ENCODE data around the gene GPALPP1.
"Not testable (repeated sequence)": the region's sequence is repeated elsewhere in the genome, so short reads cannot be mapped to it uniquely, and the experiment has no call there.

The GPALPP1 gene

DNA sequence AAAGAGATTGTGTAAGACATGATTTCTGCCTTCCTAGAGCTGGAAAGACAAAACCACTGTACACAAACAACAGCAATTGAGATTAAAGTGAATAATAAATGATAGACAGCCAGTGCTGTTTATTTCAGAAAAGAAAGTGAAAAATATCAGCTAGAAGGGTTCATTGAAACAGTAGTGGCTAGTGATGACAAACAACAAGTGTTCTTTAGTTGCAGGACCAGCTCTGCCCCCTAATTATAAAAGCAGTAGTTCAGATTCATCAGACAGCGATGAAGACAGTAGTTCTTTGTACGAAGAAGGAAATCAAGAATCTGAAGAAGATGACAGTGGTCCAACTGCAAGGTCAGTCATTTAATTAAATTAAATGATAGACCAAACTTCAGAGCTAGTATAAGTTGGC, 14.8 kb downstream of the GPALPP1 start:
- in situ Hi-C loops (cut with HindIII; ENCODE audit: low sequenced_read_pairs) = no loop called here

DNA sequence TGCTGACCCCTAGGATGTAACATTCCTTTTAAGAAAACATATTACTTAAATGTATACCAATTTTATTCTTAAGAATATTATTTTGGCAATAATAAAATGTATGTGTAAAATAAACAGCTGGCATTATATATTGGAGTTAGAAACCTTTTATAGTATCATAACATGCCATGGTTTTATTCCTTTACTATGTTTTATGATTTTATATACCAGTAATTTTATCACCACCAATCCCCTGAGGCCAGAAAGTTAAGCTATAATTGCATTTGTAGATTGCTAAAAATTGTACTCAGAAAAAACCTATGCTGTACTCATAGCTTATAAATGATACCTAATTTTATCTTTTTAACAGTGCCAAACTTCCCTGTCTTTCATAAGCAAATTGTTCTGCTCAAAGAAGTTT, 17.9 kb downstream of the GPALPP1 start:
- in situ Hi-C loops (cut with HindIII; ENCODE audit: low sequenced_read_pairs) = no loop called here

DNA sequence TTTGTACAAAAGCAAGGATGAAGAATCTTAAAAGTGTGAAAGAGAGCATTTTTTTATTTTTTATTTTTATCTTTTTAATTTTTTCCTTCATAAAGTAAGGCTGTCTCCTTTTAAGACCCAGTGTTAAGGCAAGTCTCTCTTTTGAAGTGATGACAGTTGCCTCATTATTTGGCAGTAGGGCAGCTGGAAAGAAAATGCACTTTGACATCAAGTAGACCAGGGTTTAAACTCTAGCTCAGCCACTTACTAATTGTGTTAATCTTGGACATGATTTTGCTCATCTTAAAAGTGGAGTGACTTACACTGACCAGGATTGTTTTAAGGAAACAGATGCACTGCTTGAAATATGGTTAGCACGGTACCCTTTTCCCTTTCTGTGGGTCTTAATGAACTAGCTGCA, 18.5 kb downstream of the GPALPP1 start:
- in situ Hi-C loops (cut with HindIII; ENCODE audit: low sequenced_read_pairs) = no loop called here

DNA sequence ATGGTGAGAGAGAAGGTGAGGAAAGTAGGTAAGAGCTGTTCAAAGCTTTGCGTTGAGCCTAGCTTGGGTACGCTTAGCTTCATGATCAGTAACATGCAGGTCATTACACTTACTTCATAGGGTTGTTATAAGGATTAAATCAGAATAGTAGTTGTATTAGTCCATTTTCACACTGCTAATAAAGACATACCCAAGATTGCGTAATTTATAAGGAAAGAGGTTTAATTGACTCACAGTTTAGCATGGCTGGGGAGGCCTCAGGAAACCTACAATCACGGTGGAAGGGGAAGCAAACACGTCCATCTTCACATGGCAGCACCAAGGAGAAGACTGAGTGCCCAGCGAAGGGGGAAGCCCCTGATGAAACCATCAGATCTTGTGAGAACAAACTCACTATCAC, 21.9 kb downstream of the GPALPP1 start:
- in situ Hi-C loops (cut with HindIII; ENCODE audit: low sequenced_read_pairs) = no loop called here

DNA sequence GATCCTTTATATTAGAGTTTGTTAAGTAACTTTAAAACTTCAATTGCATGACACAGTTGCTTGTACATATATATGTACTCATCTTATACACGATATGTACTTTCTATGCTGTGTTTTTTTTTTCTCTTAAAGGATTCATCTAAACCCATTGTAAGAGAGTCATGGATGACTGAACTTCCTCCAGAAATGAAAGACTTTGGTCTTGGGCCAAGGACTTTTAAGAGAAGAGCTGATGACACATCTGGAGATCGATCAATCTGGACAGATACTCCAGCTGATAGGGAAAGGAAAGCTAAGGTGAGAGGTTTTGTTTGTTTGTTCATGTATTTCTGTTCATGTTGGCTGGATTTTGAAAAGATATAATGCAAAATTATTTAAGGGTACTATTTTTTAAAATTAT, 26.0 kb downstream of the GPALPP1 start:
- in situ Hi-C loops (cut with HindIII; ENCODE audit: low sequenced_read_pairs) = no loop called here

DNA sequence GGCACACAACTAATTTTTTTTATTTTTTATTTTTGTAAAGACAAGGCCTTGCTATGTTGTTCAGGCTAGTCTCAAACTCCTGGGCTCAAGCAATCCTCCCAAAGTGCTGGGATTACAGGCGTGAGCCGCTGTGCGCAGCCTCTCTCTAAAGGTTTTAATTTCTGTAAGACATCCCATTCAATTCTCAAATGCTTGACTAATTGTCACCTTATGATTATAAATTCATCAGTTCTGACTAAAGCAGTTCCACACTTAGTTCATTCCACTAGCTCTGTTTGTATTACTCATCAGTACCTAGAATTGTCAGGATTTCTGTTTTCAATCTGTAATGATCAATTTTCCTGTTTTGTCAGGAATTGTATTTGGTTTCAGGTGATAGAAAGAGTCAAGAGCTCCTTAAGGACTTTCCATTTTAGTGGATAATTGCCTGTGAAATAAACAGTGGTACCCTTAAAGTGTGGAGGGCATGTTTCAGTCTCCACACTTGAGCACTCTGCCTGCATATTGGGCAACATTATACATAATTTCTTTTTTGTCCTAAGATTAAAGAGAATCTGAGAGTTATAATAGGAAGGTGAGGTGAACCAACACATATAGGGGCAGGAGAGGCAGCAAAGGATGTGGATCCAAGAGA, 27.6 kb downstream of the GPALPP1 start:
- in situ Hi-C loops (cut with HindIII; ENCODE audit: low sequenced_read_pairs) = no loop called here

DNA sequence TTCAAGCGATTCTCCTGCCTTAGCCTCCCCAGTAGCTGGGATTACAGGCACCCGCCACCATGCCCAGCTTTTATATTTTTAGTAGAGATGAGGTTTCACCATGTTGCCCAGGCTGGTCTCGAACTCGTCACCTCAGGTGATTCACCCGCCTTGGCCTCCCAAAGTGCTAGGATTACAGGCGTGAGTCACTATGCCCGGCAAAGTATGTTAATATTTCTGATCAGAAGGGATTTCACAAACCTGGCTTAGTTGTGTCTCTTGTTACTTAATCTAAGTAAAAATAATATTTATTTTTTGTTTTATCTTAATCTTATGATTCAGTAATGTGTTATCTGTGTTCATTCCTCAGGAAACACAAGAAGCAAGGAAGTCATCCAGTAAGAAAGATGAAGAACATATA, 30.6 kb downstream of the GPALPP1 start:
- in situ Hi-C loops (cut with HindIII; ENCODE audit: low sequenced_read_pairs) = not testable (repeated sequence)

DNA sequence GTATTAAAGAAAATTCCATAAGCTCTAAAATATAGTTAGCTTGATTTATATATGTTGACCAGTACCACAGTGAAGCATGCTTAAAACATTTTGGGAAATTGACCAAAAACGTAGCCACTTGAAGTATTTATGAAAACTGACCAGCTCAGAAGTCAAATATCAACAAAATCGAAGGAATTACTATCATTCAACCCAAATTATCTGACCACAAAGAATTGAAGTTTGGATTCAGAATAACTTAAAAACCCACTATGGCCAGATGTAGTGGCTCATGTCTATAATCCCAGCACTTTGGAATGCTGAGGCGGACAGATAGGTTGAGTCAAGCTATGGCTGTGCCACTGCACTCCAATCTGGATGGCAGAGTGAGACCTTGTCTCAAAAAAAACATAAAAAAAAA, 31.9 kb downstream of the GPALPP1 start:
- in situ Hi-C loops (cut with HindIII; ENCODE audit: low sequenced_read_pairs) = no loop called here

DNA sequence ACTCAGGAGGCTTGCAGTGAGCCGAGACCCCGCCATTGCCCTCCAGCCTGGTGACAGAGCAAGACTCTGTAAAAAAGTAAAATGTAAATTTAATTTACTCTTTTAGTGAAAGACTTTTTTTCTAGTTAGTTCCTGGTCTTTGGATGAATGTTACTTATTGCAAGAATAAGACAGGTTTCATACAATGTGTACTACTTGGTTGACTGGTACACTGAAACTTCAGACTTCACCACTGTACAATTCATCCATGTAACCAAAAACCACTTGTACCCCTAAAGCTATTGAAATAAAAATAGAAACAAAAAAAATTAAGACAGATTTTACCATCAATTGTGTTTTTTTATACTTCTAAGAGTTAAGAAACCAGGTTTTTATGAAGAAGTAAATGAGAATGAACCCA, 35.5 kb downstream of the GPALPP1 start:
- in situ Hi-C loops (cut with HindIII; ENCODE audit: low sequenced_read_pairs) = loop anchor here (25.0 kb wide), 1 partner anchor 237 kb away; no protein-coding TSS in a partner anchor

DNA sequence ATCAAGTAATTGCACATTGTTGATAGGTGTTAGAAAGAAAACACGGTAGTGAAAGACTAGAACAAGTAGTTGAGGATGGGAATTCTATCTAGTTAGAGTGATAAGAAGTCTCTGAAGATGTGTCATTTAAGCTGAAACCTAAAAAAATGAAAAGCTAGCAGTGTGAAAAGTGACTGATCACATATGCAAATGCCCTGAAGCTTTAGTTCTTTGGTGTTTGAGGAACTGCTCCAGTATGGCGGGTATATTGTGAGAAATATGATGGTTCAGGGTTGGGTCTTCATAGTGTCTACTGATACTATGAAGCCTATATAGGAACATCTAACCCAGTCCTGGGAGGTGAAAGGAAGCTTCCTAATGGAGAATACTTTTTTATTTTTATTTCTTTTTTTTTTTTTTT, 45.0 kb downstream of the GPALPP1 start:
- in situ Hi-C loops (cut with HindIII; ENCODE audit: low sequenced_read_pairs) = loop anchor here (25.0 kb wide), 1 partner anchor 228 kb away; no protein-coding TSS in a partner anchor

DNA sequence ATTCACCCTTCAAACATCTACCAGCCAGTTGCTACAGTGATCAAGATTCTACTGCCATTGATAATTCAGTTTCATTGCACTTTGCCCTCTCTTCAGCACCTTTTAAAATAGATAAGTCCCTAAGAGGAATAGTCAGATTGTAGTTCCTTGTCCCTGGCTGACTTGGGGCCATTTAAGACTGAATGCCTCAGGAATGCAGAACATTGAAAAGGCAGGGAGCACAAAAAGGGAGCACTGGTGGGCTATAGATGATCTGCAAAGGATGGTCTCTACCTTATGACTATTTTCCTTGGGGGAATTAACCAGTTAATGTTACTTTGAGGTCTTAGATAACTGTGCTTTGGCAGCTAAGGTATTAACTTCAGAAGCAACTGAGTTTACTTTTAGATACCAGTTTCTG, 46.9 kb downstream of the GPALPP1 start:
- in situ Hi-C loops (cut with HindIII; ENCODE audit: low sequenced_read_pairs) = loop anchor here (25.0 kb wide), 1 partner anchor 226 kb away; no protein-coding TSS in a partner anchor

DNA sequence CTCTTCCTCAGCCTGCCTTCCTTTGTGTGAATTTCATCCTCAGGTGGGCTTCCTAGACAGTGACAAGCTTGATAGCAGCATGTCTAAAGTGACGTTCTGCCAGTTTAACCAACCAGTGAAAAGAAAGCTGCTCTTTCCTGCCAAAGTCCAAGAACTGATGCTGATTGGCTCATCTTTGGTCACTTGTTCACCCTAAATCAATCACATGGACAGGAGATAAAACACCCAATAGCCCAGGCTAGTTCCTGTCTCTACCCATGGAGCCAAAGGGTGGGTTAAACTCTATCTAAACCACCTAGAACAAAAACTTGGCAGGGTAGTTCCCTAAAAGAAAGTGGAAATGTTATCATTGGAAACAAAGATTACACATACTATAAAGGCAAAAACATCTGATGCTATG, 50.8 kb downstream of the GPALPP1 start:
- in situ Hi-C loops (cut with HindIII; ENCODE audit: low sequenced_read_pairs) = loop anchor here (25.0 kb wide), 1 partner anchor 222 kb away; no protein-coding TSS in a partner anchor

DNA sequence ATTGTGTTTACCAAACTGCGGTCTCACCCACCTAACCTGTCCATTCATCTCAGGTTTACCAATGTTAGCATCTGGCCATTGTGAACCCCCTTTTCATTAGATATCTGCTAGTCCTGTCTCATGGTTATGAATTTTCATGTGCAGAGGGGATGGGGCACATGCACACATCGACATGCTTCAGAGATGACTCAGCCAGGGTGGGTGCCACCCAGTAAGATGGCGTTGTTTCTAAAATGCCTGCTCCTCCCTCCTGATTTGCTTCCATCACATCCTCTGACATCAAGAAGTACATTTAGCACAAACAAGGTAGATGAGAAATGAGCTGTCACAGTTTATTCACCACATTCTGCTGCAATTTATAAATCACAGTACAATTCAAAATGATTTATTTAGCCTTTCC, 51.3 kb downstream of the GPALPP1 start:
- in situ Hi-C loops (cut with HindIII; ENCODE audit: low sequenced_read_pairs) = loop anchor here (25.0 kb wide), 1 partner anchor 222 kb away; no protein-coding TSS in a partner anchor

DNA sequence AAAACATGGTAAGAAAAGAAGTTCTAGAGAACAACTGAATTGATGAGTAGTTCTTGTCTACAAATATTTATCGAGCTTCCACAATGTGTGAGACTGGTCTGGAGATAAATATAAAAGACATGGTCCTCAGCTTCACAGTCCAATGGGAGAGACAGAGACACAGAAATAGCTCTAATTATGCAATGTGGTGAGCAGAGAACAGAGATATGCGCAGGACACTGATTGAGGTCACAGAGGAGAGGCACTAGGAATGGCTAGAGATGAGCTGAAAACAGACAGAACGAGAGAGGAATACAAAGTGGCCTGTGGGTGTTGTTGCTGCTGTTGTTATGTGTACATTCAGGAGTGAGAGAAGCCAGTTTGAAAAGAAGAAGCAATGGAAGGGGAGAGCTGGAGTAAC, 53.2 kb downstream of the GPALPP1 start:
- in situ Hi-C loops (cut with HindIII; ENCODE audit: low sequenced_read_pairs) = loop anchor here (25.0 kb wide), 1 partner anchor 220 kb away; no protein-coding TSS in a partner anchor

DNA sequence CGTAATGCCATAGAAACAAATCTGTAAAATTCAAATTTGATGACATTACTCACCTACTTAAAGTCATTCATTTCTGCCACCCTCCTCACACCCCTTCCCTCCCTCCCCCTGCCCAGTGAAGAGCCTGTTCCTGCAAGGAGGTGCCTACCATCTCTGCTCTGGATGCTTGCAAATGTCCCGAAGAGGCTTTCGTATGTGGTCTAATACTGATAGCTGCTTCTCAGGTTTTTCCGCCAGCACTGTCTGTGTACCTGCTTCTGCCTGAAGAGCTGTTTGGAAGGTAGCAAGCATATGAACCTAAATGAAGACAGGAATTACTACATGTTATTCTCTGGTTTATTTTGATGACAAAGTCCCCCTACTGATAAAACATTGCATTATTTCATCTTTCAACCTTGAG, 57.1 kb downstream of the GPALPP1 start:
- in situ Hi-C loops (cut with HindIII; ENCODE audit: low sequenced_read_pairs) = loop anchor here (25.0 kb wide), 1 partner anchor 216 kb away; no protein-coding TSS in a partner anchor

DNA sequence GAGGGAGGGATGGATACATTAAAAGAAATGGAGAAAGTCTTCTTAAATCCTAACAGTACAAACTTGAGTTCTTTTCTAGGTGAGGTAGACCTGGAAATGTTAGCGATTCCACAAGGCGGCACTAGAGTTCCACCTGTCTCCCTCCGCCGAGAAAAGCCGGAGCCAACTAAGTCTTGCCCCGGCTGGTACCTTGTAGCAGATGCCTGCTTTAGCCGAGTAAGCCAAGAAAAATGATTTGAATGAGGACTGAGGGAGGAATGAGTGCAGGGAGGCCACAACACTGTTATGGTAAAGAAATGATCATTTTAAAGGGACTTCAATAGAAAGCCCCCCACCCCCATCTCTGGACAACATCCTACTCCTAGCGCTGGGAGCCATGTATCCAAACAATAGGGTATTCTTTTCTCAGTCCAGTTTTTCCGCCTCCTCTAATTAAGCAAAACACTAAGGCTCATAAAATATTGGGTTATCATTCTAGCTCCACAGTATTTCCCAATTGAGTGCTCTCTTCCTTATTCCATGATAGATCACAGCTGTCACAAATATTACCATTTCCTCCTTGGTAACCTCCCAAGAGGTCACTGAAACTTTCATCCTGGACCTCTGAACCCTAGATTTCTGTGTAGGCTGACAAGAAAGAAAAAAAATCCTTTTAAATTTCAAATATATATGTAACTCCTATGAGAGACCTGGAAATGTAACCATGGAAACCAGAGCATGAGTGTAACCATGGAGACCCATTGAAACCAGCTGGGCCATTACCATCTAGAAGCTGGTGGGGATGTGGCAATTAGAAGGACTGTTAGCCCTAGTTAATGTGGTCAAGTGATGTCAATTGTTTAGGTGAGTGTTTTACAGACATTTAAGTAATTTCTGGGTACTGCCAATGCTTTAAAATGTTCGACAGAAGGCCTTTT, 58.3 kb downstream of the GPALPP1 start:
- in situ Hi-C loops (cut with HindIII; ENCODE audit: low sequenced_read_pairs) = loop anchor here (25.0 kb wide), 1 partner anchor 215 kb away; no protein-coding TSS in a partner anchor

DNA sequence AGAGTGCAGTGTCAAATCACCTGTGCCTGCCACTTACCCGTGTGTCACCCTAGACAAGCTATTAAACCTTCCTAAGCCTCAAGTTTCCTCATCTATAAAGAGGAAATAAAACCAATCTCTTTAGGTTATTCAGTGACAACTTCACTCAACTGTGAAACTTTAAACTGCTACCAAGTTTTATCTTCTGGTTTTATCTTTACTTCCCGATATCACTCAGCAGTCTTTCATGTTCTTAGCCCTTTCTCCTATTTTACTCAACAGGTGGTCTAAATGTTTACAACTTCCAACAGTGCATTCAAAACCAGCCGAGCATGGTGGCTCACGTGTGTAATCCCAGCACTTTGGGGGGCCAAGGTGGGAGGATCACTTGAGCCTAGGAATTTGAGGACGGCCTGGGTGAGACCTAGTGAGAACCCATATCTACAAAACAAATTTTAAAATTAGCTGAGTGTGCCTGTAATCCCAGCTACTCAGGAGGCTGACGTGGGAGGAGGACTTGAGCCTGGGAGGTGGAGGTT, 59.6 kb downstream of the GPALPP1 start:
- in situ Hi-C loops (cut with HindIII; ENCODE audit: low sequenced_read_pairs) = loop anchor here (25.0 kb wide), 1 partner anchor 213 kb away; no protein-coding TSS in a partner anchor

DNA sequence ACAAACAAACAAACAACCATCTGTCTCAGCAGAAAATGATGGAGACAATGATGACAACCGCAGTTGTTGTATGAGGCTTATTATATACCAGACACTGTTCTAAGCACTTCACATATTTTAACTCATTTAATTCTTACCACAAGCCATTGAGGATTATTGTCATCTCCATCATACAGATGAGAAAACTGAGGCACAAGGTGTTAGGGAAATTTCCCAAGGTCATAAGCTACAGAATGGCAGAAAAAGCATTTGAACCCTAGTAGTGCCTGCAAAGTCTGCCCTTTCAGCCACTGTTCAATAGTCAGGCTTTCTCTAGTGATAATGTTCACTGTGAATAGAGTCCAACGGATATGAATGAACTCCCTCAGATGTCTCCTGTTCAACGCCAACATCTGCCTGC, 60.1 kb downstream of the GPALPP1 start:
- in situ Hi-C loops (cut with HindIII; ENCODE audit: low sequenced_read_pairs) = loop anchor here (25.0 kb wide), 1 partner anchor 213 kb away; no protein-coding TSS in a partner anchor

DNA sequence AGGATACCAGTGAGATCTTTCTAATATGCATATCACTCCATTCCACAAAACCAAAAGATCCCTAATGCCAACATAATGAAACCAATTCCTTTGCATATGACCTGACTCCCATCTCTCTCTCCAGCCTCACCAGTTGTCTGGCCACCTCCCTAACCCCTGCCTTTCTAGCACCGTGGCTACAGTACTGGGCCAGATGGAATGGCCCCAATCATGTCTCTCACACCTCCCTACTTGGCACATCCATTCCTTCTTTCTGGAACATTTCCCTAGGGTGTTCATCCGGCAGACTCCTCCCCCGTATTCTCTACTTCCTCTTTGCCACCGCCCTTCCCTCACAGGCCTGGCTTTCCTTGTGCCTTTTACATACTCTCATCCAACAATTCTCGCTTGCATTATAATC, 62.0 kb downstream of the GPALPP1 start:
- in situ Hi-C loops (cut with HindIII; ENCODE audit: low sequenced_read_pairs) = no loop called here

DNA sequence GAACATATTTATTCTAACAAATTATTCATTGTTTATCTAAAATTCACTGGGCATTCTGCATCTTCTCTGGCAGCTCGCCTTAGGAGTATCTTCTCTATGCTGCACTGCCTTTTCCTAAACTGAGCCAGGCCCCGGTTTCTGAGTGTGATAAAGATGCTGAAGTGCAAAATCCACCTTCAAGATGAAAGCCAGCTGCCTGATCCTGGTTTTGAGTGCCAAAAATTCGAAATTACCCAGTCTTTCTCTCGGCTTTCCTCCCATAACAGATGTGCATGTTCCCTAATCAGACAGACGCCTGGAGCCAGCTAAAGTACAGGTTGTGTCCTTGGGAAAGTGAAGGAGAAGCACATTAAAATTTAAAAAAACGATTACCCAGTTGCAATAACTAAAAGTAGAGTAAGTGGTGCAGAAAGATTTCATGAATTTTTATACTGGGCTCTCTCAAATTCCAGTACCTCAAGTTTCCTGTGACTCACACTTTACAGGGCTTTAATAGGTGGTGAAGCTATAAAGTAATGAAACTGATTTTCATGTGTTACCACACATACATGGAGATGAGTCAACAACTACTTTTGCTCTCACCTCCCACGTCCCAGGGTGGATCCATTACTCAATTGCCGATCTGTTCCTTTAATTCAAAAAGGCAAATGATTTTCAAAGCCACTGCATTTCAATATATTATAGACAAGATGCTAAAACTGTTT, 66.0 kb downstream of the GPALPP1 start:
- in situ Hi-C loops (cut with HindIII; ENCODE audit: low sequenced_read_pairs) = no loop called here

Data from DLD1 (cell line).